Mesenteric fat pad (tissue), 1 donor: Measurements from ENCODE around the gene S100A4. TPM values are rescaled to one million over a fixed set of nuclear protein-coding genes. Genes with fewer than 3 reads are reported as not detected.
A peak's percentile ranks its signal among the peaks of the same experiment; 100 is the strongest.
"Not testable (repeated sequence)": the region's sequence is repeated elsewhere in the genome, so short reads cannot be mapped to it uniquely, and the experiment has no call there.

Experiments
- DNase-seq: peaks from one replicate; pipeline ENCODE4 v3.0.0-alpha.2; 2020; ENCODE audit warnings: low spot score
- total RNA-seq: library from RNA; stranded (reverse); fragmentation: NEBNext Ultra II Directional; extraction: Animal tissue kit (Norgen Biotek cat#: 25700); gene quantifications from one replicate; pipeline ENCODE4 v1.2.1, GENCODE V29; 2021
- donor health status: DM: yes; HTN: yes; CAD: no.

S100A4 gene
- total RNA-seq, 1 donor from 2014 or later: 512 TPM

DNA sequence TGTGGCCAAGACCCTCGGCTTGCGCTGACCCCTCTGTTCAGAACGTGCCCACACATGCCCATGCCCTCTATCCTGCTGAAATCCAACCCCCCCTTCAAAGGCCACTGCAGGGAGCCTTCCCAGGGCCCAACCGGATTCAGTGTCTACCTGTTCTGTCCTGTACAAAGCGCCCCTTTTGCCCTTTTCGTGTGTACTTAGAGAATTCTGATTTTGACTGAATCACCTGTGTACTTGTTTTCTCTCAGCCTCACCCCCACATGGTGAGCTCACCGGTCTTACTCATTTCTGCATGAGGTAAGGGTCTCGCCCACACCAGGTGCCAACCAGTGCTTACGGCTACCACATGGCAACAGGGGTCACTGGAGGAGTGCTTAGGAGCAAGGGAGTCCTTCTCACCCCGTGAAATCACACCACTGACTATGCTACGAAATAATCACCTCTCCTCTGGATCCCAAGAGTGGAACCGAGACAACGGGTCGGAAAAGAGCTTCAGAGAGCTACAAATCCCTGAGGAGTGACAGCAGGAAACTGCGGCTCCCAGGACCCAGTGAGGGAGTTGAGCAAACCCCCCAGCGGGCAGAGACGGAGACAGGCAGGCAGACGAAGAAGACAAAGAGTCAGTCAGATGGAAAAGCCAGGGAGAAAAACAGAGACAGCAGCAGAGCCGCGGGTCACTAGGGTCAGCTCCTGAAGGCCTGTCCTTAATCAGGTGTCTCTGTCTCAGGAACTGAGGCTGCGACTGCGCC lies 22.2 kb upstream of the S100A4 start:
- DNase-seq: peak; percentile 85

DNA sequence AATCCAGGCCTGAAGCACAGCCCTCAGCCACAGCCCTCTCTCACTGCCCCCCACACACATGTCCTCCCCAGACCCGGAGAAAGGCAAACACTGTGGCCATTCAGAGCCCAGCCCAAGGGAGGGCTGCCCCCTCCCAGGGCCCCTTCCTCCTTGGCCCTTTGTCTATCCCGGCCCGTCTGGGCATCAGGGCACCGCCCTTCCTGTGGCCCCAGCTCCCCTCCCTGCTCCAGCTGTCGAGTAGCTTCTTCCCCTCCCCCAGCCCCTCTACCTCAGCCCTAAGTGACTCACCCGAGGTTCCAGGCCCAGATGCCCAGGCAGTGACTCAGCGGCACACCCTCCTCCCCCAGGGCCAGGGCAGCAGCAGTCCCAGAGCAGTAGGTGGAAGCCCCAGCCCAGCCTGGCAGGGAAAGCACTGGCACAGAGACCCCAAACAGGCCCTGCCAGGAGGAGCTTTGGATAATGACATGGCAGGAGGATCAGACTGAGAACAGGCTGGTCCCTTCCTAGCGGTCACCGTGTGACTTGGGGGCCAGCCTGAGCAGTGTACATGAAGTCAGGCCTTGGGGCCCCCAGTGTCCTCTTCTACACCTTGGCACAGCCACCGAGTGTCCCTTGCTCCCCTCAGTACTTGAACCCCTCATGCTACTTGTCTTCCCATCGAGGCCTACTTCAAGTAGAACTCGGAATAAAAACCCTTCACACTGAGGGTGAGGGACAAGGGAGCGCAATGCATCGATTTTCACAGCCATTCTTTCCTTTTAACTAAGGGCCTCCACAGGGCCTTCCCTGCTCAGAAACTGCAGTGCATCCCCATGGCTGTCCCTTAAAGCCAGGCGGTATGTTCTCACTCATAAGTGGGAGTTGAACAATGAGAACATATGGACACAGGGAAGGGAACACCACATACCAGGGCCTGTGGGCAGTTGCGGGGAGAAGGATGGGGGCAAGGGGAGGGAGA lies 21.1 kb upstream of the S100A4 start:
- DNase-seq: peak; percentile 97

DNA sequence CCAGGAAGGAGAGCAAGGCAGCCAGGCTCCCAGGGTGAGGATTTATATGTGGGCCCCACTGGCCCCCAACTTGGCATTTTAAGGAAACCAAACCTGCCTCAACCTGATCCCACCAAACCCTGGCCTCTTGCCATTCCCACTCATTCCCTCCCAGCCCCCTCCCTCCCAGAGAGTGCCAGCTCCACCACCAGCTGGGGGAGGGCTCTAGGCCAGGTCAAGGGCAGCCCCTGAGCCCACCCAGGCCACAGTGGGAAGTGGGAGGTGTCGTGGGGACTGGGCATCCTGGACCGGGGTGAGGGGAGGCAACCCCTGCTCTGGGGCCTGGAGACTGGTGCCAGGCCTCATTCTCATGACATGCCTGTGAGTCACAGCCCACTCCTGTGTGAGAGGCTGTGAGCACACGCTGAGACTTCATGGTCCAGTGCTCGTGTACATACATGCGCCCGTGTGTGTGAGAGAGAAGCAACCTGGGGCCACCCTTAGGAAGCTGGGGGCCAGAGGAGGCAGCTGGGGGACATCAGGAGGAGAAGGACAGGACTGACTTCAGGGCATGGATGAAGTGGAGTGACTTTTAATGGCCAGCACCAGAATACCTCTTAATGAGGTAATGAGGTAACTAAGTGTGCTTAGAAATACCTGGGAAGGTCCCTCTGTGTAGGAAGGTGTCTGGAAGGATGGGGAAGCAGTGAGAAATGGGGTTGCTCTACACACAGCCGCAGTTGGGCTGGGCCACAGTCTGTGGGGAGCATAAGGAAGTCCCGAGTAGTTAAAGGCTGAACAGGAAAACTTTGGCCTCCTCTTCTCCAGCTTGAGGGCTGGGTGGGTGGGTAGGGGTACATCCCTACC lies 20.1 kb upstream of the S100A4 start, which contains the start of gene S100A2:
Gene S100A2 (minus strand): TSS at position 316 of the 846 bp plus-strand sequence. CDS start 1,967 bp downstream, outside the sequence.
- peak; percentile 88 for DNase-seq

DNA sequence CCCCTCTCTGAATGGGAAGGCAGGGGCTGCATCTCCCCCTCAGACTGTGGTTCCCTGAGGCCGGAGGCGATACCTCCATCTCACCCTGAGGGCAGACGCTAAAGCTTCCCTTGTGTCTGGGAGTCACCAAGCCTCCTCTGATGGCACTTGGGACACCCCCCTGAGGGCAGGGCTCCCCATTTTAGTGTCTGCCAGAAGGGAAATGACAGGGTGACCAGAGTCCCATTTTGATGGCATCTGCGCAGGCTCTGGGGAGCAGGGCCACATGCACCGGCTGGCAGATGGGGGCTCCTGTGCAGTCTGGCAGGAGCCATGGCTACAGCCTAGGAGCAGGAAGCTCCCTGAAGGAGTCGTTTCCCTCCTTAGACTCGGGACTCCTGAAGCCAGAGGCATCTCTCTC lies 18.4 kb upstream of the S100A4 start:
- DNase-seq: no peak

DNA sequence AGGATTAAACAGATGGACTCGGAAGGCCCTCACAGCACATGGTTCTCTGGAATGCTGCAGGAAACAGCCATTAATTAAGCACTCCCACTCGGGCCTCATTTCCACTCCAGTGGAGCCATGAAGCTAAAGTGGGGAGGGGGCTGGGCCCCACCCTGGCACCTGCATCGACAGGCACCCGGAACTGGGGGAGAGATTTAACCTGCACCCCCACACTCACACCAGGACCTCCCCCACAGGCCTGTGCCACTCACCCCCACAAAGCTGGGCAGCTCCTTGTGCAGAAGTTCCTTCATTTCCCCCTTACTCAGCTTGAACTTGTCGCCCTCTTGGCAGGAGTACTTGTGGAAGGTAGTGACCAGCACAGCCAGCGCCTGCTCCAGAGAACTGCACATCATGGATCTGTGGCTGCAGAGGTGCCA lies 17.9 kb upstream of the S100A4 start:
- no peak for DNase-seq

DNA sequence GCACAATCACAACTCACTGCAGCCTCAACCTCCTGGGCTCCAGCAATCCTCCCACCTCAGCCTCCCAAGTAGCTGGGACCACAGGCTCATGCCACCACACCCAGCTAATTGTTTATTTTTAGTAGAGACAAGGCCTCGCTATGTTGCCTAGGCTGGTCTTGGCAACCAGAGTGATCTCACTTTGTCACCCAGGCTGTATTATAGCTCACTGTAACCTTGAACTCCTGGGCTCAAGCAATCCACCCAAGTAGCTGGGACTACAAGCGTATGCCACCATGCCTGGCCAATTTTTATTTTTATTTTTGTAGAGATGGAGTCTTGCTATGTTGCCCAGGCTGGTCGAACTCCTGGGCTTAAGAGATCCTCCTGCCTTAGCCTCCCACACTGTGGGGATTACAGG lies 16.4 kb upstream of the S100A4 start:
- DNase-seq: not testable (repeated sequence)

DNA sequence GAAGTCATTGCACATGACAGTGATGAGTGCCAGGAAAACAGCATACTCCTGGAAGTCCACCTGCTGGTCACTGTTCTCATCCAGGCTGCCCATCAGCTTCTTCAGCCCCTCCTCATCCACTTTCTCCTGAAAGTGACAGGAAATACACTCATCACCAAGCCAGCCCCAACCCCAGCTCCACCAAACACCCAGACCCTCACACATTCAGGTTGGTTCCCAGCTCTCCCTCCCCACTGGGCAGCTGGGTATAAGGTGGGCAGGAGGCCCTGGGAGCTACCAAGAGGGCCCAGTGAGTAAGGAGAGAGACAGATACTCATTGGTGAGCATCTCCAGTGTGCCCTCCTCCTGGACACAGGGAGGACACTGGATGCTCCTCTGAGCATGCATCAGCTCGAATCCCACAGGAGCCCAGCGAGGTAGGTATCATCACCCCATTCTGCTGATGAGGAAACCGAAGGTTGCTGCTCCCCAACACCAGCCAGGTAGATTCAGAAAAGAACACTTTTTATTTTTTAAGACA lies 15.9 kb upstream of the S100A4 start:
- no peak for DNase-seq

DNA sequence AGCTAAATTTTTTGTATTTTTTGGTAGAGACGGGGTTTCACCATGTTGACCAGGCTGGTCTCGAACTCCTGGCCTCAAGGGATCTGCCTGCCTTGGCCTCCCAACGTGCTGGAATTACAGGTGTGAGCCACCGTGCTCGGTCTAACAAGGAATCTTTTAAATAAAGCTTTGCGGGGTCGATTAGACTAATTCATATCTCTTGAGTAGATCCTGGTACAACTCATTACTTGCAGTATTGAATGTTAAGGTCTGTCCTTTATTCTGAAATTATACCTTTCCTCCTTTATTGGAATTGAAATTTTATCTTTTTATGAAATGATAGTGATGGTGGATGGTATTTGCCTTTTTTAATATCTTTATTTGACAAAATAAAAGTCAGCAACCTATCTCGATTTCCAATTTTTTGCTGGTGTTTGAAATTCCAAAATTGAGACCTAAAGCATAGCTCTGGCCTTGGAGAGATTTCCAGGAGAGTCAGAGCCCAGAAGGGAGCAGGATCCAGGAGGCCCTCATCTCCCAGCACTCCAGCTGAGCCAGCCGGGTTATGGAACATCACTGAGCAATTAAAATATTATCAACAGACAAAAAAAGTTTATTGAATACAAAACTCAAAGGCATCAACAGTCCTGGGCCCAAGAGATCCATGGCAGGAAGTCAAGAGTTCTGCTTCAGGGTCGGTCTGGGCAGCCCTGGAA lies 15.3 kb upstream of the S100A4 start:
- no peak for DNase-seq

DNA sequence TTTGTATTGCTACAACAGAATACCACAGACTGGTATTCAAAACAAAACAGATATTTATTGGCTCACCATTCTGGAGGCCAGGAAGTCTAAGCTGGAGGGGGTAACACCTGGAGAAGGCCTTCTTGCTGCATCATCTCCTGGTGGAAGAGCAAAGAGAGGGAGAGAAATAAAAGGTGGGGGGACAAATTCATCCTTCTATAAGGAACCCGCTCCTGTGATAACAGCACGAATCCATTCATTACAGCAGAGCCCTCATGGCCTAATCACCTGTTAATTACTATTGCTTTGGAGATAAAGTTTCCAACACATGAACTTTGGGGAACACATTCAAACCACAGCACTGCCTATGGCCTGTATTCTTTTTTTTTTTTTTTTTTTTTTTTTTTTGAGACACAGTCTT lies 14.6 kb upstream of the S100A4 start:
- DNase-seq: no peak

DNA sequence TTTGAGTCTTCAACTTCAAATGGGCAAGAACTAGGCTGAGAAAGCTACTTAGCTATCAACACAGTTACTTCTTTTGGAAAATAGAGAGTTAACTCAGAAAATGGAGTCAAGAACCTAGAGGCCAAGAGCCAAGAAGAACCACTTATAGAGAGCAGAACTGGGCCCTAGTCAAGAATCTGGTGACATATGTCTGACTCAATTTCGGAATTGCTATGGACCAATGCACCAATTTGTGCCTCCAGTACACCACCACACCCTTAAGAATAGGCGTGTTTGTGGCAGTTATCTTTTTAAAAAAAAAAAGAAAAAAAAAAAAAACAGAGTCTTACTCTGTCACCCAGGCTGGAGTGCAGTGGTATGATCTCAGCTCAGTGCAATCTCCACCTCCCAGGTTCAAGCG lies 12.3 kb upstream of the S100A4 start:
- DNase-seq: no peak

DNA sequence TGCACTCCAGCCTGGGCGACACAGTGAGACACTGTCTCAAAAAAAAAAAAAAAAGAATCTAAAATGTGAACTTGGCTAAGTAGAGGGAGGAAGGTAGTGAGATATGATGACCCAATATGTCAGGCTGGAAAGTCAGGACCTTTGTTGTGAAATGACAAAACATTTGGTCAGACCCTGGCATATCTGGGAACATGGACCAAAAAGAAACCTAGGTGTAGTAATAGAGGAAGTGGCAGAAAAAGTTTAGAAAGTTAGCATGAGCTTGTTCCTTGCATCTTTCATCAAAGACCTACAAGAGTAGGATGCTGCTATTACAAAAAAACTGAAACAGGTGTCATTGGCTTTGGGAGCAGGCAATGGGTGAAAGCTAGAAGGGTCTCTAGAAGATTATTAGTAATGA lies 10.7 kb upstream of the S100A4 start:
- no peak for DNase-seq

DNA sequence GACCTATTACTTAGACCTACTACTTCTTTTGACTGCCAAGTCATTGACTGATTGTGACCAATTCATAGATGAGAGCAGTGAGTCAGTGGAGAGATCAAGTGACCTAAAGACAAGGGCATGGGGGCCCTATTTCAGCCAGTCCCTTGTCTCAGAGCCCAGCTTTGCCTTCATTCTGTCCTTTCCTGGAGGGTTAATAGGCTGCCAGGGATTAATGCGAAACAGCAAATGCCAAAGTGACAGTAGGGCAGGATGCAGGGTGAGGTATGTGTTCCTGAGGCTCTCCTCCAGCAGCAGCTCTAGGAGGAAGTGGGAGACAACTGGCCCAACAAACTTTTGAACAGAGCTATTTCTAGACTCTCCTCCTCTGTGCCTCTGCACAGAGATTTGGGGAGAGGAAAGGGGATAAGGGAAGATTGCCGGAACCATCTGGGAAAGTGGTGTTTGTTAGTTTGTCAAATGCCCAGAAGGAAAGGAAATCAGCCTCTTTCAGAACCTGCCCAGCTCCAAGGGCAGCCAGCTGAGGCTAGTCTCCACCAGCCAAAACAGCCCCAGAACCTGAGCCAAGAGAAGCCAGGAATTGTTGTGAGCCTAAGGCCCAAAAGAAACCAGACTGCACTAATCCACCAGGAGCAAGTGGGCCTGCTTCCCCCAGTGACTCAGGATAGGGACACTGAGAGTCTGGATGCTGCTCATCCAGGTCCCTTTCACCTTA lies 8.4 kb upstream of the S100A4 start:
- DNase-seq: no peak

DNA sequence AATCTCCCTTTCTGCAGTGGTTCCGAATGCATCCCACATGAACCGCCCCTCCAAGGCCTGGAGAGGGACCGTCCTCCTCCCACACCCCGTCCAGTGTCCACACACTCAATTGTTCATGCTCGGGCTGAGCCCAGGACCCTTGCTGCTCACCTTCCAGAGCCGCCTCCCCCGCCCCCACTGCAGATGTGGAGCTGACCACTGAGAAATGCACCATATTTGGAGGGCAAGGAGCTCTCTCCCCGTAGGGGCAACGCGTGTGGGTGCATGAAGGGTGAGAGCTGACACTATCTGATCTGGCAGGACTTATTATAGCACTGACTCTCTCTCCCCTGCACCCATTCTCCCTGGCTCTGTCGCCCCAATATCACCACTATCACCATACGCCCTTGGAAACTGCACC lies 7.5 kb upstream of the S100A4 start:
- no peak for DNase-seq

DNA sequence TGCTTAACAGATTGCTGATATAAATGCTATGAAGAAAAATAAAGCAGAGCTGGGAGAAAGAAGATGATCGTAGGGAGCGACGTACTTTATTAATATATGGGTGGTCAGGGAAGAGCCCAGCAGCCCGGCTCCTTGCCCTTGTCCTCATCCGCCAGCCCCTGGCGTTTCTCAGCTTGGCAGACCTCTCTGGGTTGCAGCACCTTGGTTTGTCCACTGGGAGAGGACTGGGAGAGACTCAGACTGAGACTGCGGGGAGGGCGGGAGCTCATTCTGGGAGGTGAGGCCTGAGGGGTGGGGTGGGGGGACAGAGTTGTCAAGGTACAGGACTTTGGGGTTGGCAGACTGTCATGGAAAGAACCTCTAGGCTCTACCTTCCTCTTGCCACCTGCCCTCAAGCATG lies 6.7 kb upstream of the S100A4 start:
- DNase-seq: no peak

DNA sequence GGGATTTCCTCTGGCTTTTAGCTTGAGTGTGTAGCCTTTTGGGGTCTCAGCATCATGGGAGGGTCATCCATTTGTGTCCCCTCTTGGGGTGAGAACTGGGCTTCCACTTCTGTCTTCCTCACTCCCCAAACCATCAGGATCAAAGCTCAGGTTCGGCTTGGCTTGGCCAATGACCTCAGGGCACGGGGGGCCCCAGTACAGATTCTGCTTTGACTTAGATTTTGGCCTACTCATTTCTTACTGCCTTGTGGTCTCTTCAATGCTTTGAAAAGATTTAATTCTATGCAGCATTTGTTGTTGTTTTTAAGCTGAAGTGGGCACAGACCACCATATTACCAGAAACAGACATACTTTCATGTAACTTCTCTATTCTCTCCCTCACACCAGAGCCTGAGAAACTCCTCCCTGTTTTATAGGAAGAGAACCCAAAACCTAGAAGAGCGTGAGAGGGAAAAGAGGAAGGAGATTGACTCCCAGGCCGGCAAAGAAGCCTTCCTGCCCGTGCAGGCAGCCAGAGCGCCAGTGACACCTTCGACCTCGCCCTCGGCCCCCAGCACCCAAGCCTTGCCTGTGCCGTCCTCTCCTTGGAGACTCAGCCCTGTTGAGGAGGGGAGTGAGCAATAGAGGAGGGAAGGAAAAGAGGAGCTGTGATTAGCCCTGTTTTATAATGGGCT lies 5.4 kb upstream of the S100A4 start:
- no peak for DNase-seq

DNA sequence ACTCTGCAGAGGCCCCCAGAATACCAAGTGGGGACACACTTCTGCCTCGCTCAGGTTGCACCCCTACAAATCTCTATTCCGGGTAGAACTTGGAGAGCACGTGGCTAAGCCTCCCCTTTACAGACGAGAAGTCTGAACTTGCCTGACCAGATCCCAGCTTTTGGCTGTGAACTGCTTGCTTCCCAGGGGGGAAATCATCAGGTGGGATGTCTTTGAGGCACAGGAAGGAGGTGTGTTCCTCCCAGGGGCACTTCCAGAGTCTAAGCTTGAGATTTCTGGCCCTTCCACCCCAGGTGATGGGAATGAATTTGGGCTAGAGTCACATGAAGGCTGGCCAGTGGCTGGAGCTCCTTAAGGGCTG lies 4.8 kb upstream of the S100A4 start:
- DNase-seq: no peak

DNA sequence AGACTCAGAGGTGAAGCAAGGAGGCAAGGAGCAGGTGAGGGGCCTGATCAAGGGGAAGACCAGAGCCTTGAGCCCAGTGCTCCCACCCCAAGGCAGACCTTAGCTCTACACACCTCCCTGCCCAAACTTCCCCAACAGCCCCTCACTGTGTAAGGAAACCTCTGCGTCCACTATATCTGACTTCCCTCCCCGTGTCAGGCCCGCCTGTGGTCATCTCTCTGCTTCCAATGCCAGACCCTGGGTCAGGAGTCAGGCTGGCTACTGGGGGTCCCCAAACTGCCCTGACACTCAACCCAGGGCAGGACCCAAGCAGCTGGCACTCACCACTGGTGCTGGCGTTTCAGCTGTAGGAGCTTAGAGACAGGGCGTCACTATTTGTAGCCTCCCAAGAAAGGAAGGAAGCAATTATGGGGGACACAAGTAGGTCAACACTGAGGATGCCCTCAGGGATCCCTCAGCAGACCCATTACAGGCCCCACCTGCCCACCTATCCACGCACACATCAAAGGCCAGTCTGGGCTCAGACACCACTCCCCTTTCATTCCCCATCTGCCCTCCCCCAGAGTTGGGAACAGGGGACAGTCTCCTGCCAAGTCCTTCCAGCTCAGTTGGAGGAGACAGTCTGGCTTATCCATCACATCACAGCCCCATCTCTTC lies 4.3 kb upstream of the S100A4 start:
- DNase-seq: no peak

DNA sequence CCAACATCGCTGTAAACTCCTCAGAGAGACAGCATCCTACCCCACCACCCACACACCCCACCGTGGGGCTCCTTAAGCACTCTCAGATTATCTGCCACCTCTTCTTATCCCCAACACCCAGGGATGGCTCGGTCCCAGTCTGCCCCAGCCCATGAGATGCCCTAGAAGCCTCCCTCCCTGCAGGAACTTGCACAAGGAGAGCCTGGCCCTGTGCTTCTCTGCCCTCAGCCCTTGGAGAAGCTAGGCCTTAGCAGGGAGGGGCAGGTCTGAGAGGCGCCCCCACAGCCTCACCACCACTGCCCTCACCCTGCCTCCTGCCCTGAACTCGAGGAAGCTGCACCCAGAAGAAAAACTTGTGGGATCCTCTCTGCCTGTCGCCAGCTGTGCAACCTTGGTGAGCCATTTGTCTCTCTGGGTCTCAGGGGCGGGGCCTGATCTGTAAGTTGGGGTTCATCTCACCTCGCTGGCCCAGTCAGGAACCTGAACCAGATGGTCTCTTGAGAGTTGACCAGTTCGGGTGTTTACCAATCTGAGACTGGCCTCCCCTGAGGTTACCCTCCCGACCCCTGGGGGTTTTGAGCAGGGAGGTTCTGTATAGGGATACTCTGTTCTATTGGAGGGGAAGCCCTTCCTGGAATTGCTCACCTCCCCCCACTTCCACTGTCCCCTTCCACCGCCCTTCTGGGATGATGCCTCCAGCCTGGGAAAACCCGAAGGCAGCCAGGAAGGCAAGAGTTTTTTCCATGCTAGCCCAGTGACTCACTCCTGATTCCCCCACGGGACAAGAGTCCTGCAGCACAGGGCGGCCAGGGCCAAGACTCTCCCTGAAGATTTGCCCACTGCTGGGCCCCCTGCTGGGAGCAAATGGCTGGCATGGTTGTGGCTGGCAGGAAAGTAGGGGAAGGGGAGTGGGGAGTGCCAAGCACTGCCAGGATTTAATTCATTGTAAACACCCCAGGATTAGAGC lies 3.4 kb upstream of the S100A4 start, which contains the start of gene S100A3:
Gene S100A3 (minus strand): TSS at position 537 of the 967 bp plus-strand sequence. CDS start 773 bp downstream, outside the sequence.
- DNase-seq: no peak
